Vagina (tissue), 2 donors: Measurements from ENCODE around the gene HSDL1. TPM values are rescaled to one million over a fixed set of nuclear protein-coding genes. Genes with fewer than 3 reads are reported as not detected.
A peak's percentile ranks its signal among the peaks of the same experiment; 100 is the strongest.

Source experiments
- DNase-seq, 2 donors: peaks; one replicate each; pipeline ENCODE4 v3.0.0-alpha.2; 2017; ENCODE audit errors: extremely low spot score in 2 of 2
- H3K27ac ChIP-seq: fragments of 200-600 bp; sonication (generic); one replicate; pipeline ENCODE4 v1.5.1; 2019
- H3K27me3 ChIP-seq: fragments of 200-600 bp; sonication (generic); one replicate; pipeline ENCODE4 v1.5.1; 2019
- H3K36me3 ChIP-seq, 2 donors: fragments of 200-600 bp; sonication (generic); one replicate each; pipeline ENCODE4 v1.5.1; 2017 to 2019
- H3K4me1 ChIP-seq: fragments of 200-600 bp; sonication (generic); one replicate; pipeline ENCODE4 v1.5.1; 2019
- H3K4me3 ChIP-seq, 2 donors: fragments of 200-600 bp; sonication (generic); 1 replicate in 1 of 2; 2 replicates in 1 of 2; pipeline ENCODE4 v1.5.1; 2016 to 2019
- H3K9me3 ChIP-seq: fragments of 200-600 bp; sonication (generic); one replicate; pipeline ENCODE4 v1.5.1; 2019
- POLR2A ChIP-seq, 2 donors: fragments of 450-650 bp; IDR thresholded peaks; one replicate each; pipeline ENCODE4 v1.6.1; 2017; ENCODE audit warnings: antibody characterized with exemption in 2 of 2, mild to moderate bottlenecking in 2 of 2, moderate library complexity in 2 of 2
- POLR2AphosphoS5 ChIP-seq, 2 donors: sonication (generic); formaldehyde crosslinking; IDR thresholded peaks; one replicate each; pipeline ENCODE4 v1.9.0; 2017; ENCODE audit warnings: antibody characterized with exemption in 2 of 2, mild to moderate bottlenecking in 2 of 2, low read depth in 1 of 2; ENCODE audit not compliant: insufficient read depth in 1 of 2
- intact Hi-C: fragments of 100-400 bp; cut with DNase I; formaldehyde crosslinking; loops from one replicate; pipeline ENCODE4 v1.15.1; 2023
- total RNA-seq: library from RNA; depleted of rRNA; stranded (reverse); fragments of >200 nt; gene quantifications from one replicate; pipeline ENCODE4 v1.2.3, GENCODE V29; 2016
- TF ChIP-seq, protein P1 (sequence below), 3 experiments: fragments of 450-650 bp in 2 of 3; fragments of 200-600 bp in 1 of 3; sonication (generic) in 1 of 3; IDR thresholded peaks; one replicate each; pipeline ENCODE4 v1.5.1; 2017 to 2019; ENCODE audit warnings: antibody characterized with exemption in 3 of 3, mild to moderate bottlenecking in 2 of 3, moderate library complexity in 2 of 3

Gene HSDL1
- total RNA-seq, 1 donor from 2014 or later, result 16.9 TPM

- peak within 1 kb of the TSS; percentile 91 to 95 for H3K4me3 ChIP-seq
- TF ChIP-seq POLR2AphosphoS5 (IDR thresholded peaks at IDR 0.05; ENCODE audit: insufficient read depth in 1 of 2, low read depth in 1 of 2) (peak; percentile 84), POLR2A (IDR thresholded peaks at IDR 0.05) (no peak)
- TF ChIP-seq, protein P1, sequence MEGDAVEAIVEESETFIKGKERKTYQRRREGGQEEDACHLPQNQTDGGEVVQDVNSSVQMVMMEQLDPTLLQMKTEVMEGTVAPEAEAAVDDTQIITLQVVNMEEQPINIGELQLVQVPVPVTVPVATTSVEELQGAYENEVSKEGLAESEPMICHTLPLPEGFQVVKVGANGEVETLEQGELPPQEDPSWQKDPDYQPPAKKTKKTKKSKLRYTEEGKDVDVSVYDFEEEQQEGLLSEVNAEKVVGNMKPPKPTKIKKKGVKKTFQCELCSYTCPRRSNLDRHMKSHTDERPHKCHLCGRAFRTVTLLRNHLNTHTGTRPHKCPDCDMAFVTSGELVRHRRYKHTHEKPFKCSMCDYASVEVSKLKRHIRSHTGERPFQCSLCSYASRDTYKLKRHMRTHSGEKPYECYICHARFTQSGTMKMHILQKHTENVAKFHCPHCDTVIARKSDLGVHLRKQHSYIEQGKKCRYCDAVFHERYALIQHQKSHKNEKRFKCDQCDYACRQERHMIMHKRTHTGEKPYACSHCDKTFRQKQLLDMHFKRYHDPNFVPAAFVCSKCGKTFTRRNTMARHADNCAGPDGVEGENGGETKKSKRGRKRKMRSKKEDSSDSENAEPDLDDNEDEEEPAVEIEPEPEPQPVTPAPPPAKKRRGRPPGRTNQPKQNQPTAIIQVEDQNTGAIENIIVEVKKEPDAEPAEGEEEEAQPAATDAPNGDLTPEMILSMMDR (IDR thresholded peaks at IDR 0.05), result peak; percentile 89 to 99 (median 91)
- peaks cover 25% of the 10 kb centered on the region for H3K4me1 ChIP-seq
- intact Hi-C loops, result loop anchor here (10.0 kb wide), 1 partner anchor 102 kb away; no protein-coding TSS in a partner anchor
- peaks cover 0 to 26% of the 10 kb centered on the region in 2 donors for H3K36me3 ChIP-seq
- no peaks in the 10 kb centered on the region for H3K27me3 ChIP-seq
- H3K27ac ChIP-seq, result peak within 1 kb of the TSS; percentile 60
- H3K9me3 ChIP-seq, result no peaks in the 10 kb centered on the region
- DNase-seq, result no peak
Observed at GRCh38 chr16:84186685-84187437, 41.9 kb upstream of the HSDL1 start, which contains the start of gene TAF1C. TAF1C (minus strand) TSS chr16:84187057; CDS start chr16:84184988, 2,069 bp downstream.

DNA sequence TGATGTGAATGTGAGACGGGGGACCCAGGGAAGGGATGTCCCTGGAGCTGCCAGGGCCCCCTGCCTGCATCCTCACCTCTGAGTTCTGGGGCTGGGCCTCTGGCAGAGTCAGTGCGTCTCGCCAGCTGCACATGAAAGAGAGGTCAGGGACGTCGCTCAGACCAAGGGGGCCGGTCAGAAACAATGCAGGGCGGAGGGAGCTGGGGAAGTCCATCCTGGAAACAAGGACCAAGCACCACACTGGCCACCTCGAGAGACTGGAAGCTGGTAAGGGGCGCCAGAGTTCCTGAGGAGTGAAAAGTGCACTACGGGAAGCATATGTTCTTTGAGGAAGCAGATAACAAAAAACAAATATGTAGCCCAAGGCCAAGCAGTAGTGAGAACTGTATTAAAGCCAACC, 39.8 kb upstream of the HSDL1 start:
- Histone ChIP-seq H3K27ac (no peak overlapping the region), H3K27me3 (no peaks in the 10 kb centered on the region), H3K4me1 (peaks cover 25% of the 10 kb centered on the region), H3K9me3 (no peaks in the 10 kb centered on the region), H3K4me3 (no peak overlapping the region), H3K36me3 (peaks cover 0 to 47% of the 10 kb centered on the region in 2 donors)
- TF ChIP-seq, protein P1 (IDR thresholded peaks at IDR 0.05), result no peak
- TF ChIP-seq POLR2A (IDR thresholded peaks at IDR 0.05) (no peak), POLR2AphosphoS5 (IDR thresholded peaks at IDR 0.05; ENCODE audit: insufficient read depth in 1 of 2, low read depth in 1 of 2) (no peak)
- DNase-seq, result peak in 1 of 2 donors; percentile 77
- intact Hi-C loops, result loop anchor here (10.0 kb wide), 1 partner anchor 100 kb away; no protein-coding TSS in a partner anchor

DNA sequence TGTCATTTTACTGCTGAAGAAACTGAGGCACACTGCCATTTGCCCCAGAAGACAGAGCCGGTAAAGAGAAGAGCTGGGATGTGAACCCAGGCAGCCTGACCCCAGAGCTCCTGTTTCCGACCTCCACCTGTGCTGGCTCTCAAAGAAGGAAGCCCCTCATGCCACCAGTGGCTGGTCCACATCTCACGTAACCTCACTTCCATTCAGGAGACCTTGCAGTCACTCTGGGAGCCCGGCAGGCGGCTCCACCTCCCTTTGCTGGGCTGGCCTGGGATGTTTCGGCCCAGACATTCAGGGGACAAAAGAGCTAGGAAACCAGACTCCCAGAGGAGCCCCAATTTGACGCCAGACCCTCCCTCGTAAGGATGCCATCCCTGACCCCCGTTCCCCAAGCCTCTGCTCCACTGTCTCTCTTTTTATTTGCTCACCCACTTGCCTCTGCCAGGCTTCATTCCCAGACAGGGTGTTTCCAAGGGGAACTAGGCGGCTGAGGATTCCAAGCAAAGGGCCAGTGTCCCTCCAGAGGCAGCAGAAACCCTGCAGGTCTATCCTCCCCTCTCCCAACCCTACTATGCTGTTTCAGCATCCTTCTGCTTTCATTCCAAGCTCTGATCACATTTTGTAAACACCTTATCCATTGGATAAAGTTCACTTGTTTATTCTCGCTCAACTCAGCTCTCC, 39.1 kb upstream of the HSDL1 start:
- Histone ChIP-seq H3K4me1 (peaks cover 25% of the 10 kb centered on the region), H3K27me3 (no peaks in the 10 kb centered on the region), H3K27ac (no peak overlapping the region), H3K4me3 (no peak overlapping the region), H3K9me3 (no peaks in the 10 kb centered on the region), H3K36me3 (peaks cover 0 to 54% of the 10 kb centered on the region in 2 donors)
- no peak for DNase-seq
- TF ChIP-seq POLR2AphosphoS5 (IDR thresholded peaks at IDR 0.05; ENCODE audit: insufficient read depth in 1 of 2, low read depth in 1 of 2), result no peak
- TF ChIP-seq, protein P1 (IDR thresholded peaks at IDR 0.05), result no peak
- no peak for TF ChIP-seq POLR2A (IDR thresholded peaks at IDR 0.05)
- intact Hi-C loops, result loop anchor here (10.0 kb wide), 1 partner anchor 99 kb away; no protein-coding TSS in a partner anchor

DNA sequence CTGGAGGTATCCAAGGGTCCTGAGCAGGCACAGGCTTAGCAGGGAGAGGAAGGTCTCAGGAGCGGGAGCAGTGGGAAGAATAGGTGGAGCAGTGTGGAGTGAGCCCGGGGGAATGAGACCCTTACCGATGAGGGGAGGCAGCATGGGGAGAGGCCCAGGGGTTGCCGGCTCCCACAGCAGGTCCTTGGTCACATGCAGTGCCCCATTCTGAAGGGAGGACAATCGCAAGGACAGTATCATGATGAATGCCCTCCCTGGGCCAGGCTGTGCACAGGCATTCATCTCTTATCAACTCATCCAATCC, 38.5 kb upstream of the HSDL1 start:
- H3K9me3 ChIP-seq, result no peaks in the 10 kb centered on the region
- no peak overlapping the region for H3K4me3 ChIP-seq
- intact Hi-C loops, result loop anchor here (10.0 kb wide), 1 partner anchor 99 kb away; no protein-coding TSS in a partner anchor
- H3K27ac ChIP-seq, result no peak overlapping the region
- DNase-seq, result no peak
- H3K27me3 ChIP-seq, result no peaks in the 10 kb centered on the region
- TF ChIP-seq POLR2AphosphoS5 (IDR thresholded peaks at IDR 0.05; ENCODE audit: insufficient read depth in 1 of 2, low read depth in 1 of 2) (no peak), POLR2A (IDR thresholded peaks at IDR 0.05) (no peak)
- TF ChIP-seq, protein P1 (IDR thresholded peaks at IDR 0.05), result no peak
- peaks cover 25% of the 10 kb centered on the region for H3K4me1 ChIP-seq
- peaks cover 0 to 56% of the 10 kb centered on the region in 2 donors for H3K36me3 ChIP-seq
